ENCODE results near the gene DOHH. TPM values are rescaled to one million over a fixed set of nuclear protein-coding genes. Genes with fewer than 3 reads are reported as not detected.

The DOHH gene
- total RNA-seq, 1 donor from 2014 or later, result 10.1 TPM

DNA sequence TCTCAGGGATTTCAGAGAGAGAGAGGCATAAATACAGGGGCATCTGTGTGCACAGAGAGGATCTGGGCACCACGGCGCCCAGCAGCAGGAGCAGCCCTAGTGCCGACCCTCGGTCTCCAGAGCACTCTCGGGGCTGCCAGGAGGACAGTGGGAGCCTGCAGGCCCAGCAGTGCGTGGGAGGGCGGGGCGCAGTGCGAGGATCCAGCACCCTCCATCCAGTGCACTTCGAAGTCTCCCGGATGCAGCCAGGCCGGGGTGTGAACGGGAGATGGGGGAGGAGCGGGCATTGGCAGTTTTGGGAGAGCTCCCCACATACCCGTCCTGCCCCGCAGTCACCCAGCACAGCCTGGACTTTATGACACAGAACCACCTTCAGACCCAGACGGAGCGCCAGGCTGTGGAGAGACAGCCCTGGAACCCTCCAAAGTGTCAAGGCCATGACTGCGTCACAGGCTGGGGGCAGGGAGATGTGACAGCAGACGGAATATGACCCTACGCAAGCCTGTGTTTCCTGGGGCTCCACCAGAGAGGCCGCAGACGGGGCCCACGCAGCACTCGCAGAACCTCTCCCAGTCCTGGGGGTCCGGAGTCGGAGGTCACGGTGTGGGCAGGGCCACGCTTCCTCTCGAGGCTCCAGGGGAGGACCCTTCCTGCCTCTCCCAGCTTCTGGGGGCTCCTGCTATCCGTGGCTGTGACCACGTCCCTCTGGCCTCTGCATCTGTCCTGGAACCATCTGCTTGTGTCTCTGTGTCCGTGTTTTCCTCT is 23.8 kb upstream of the DOHH start:
- no peaks in the 10 kb centered on the region for H3K9me3 Mint-ChIP-seq (ENCODE audit: low read depth)
- H3K4me3 Mint-ChIP-seq (ENCODE audit: unreplicated experiment), result no peak overlapping the region
- H3K27me3 Mint-ChIP-seq (ENCODE audit: low read depth), result no peaks in the 10 kb centered on the region
- DNase-seq (ENCODE audit: low spot score), result no peak
- TF ChIP-seq CTCF (IDR thresholded peaks at IDR 0.05), result no peak
- H3K27ac Mint-ChIP-seq (ENCODE audit: unreplicated experiment), result no peak overlapping the region
- peaks cover 4% of the 10 kb centered on the region for H3K4me1 Mint-ChIP-seq (ENCODE audit: low read depth)
- H3K36me3 Mint-ChIP-seq (ENCODE audit: low read depth), result peaks cover 9% of the 10 kb centered on the region

- DNase-seq (ENCODE audit: low spot score), result no peak
- H3K4me1 Mint-ChIP-seq (ENCODE audit: low read depth), result peaks cover 4% of the 10 kb centered on the region
- H3K27me3 Mint-ChIP-seq (ENCODE audit: low read depth), result no peaks in the 10 kb centered on the region
- H3K27ac Mint-ChIP-seq (ENCODE audit: unreplicated experiment), result no peak overlapping the region
- no peaks in the 10 kb centered on the region for H3K9me3 Mint-ChIP-seq (ENCODE audit: low read depth)
- TF ChIP-seq CTCF (IDR thresholded peaks at IDR 0.05), result no peak
- peaks cover 9% of the 10 kb centered on the region for H3K36me3 Mint-ChIP-seq (ENCODE audit: low read depth)
- H3K4me3 Mint-ChIP-seq (ENCODE audit: unreplicated experiment), result no peak overlapping the region
These were observed 23.0 kb upstream of the DOHH start for GRCh38 chr19:3523361-3524077.

- H3K27me3 Mint-ChIP-seq (ENCODE audit: low read depth), result no peaks in the 10 kb centered on the region
- peaks cover 9% of the 10 kb centered on the region for H3K36me3 Mint-ChIP-seq (ENCODE audit: low read depth)
- no peaks in the 10 kb centered on the region for H3K9me3 Mint-ChIP-seq (ENCODE audit: low read depth)
- peaks cover 4% of the 10 kb centered on the region for H3K4me1 Mint-ChIP-seq (ENCODE audit: low read depth)
- DNase-seq (ENCODE audit: low spot score), result no peak
- no peak overlapping the region for H3K4me3 Mint-ChIP-seq (ENCODE audit: unreplicated experiment)
- no peak for TF ChIP-seq CTCF (IDR thresholded peaks at IDR 0.05)
- no peak overlapping the region for H3K27ac Mint-ChIP-seq (ENCODE audit: unreplicated experiment)
These were observed 22.2 kb upstream of the DOHH start for GRCh38 chr19:3522421-3523360.

DNA sequence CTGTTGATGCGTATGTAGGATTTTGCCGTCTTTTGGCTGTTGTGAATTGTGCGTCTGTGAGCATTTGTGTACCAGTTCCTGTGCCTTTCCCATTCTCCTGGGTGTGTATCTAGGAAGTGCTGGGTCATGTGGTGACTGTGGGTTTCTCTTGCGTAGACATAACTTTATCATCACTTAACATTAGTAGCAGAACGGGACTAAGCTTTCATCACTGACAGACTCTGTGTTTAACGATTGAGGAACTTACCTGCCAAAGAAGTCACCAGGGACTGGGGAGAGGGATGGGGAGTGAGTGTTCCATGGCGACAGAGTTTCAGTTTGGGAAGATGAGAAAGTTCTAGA is 20.6 kb upstream of the DOHH start:
- no peak for TF ChIP-seq CTCF (IDR thresholded peaks at IDR 0.05)
- no peak overlapping the region for H3K4me3 Mint-ChIP-seq (ENCODE audit: unreplicated experiment)
- H3K27me3 Mint-ChIP-seq (ENCODE audit: low read depth), result no peaks in the 10 kb centered on the region
- DNase-seq (ENCODE audit: low spot score), result no peak
- peaks cover 4% of the 10 kb centered on the region for H3K4me1 Mint-ChIP-seq (ENCODE audit: low read depth)
- H3K9me3 Mint-ChIP-seq (ENCODE audit: low read depth), result no peaks in the 10 kb centered on the region
- H3K36me3 Mint-ChIP-seq (ENCODE audit: low read depth), result peaks cover 6% of the 10 kb centered on the region
- H3K27ac Mint-ChIP-seq (ENCODE audit: unreplicated experiment), result no peak overlapping the region

All from chondrocyte (in vitro differentiated cells).